ENCODE measurements around the gene ZNF735.
"Not testable (repeated sequence)": the region's sequence is repeated elsewhere in the genome, so short reads cannot be mapped to it uniquely, and the experiment has no call there.

GRCh38 chr7:64228174-64228573 lies 21.2 kb downstream of the ZNF735 start, which contains the start of gene ZNF679:
- not testable (repeated sequence) for TF ChIP-seq GATA2, GATA3 (IDR thresholded peaks at IDR 0.05; ENCODE audit: low read depth, low read length)
